ENCODE data around the gene NDUFA12. TPM values are rescaled to one million over a fixed set of nuclear protein-coding genes. Genes with fewer than 3 reads are reported as not detected.

The NDUFA12 gene
- polyA plus RNA-seq, 3 donors from 2014 or later = 345 to 618 (median 351) TPM

GRCh38 chr12:94951071-94951934 is 52.2 kb downstream of the NDUFA12 start:
- H3K9me3 Mint-ChIP-seq = peaks cover 0 to 6% (median 0%) of the 10 kb centered on the region in 6 donors
- peaks cover 6 to 7% of the 10 kb centered on the region in 2 donors for H3K4me1 Mint-ChIP-seq
- H3K27me3 Mint-ChIP-seq (ENCODE audit: low read depth in 3 of 3) = peaks cover 0 to 3% (median 3%) of the 10 kb centered on the region in 3 donors
- peak overlapping the region in 2 of 6 donors; percentile 4 to 54 for H3K27ac Mint-ChIP-seq
- no peak for DNase-seq
- H3K4me3 Mint-ChIP-seq = no peak overlapping the region
- H3K36me3 Mint-ChIP-seq = no peaks in the 10 kb centered on the region

GRCh38 chr12:94948232-94948810 is 55.2 kb downstream of the NDUFA12 start:
- Mint-ChIP-seq H3K4me1 (peaks cover 29% of the 10 kb centered on the region in 2 donors), H3K27ac (no peak overlapping the region), H3K9me3 (peaks cover 9 to 28% (median 18%) of the 10 kb centered on the region in 6 donors), H3K27me3 (ENCODE audit: low read depth in 3 of 3) (peaks cover 8 to 13% (median 11%) of the 10 kb centered on the region in 3 donors), H3K4me3 (no peak overlapping the region), H3K36me3 (peaks cover 12 to 18% (median 15%) of the 10 kb centered on the region in 3 donors)
- DNase-seq = no peak

GRCh38 chr12:94942663-94943062 is 60.8 kb downstream of the NDUFA12 start:
- Mint-ChIP-seq H3K4me1 (peaks cover 79% of the 10 kb centered on the region in 2 donors), H3K4me3 (peak overlapping the region; percentile 53 to 82 (median 68)), H3K9me3 (peaks cover 12 to 35% (median 22%) of the 10 kb centered on the region in 6 donors), H3K27ac (peak overlapping the region; percentile 87 to 98 (median 91)), H3K36me3 (peaks cover 12 to 23% (median 21%) of the 10 kb centered on the region in 3 donors), H3K27me3 (ENCODE audit: low read depth in 3 of 3) (peaks cover 8 to 18% (median 13%) of the 10 kb centered on the region in 3 donors)
- DNase-seq = peak; percentile 26 to 42 (median 31)

- peak; percentile 75 to 81 (median 78) for DNase-seq
- Mint-ChIP-seq H3K27ac (peak overlapping the region; percentile 87 to 98 (median 91)), H3K9me3 (peaks cover 12 to 35% (median 20%) of the 10 kb centered on the region in 6 donors), H3K4me1 (peaks cover 75 to 85% of the 10 kb centered on the region in 2 donors), H3K27me3 (ENCODE audit: low read depth in 3 of 3) (peaks cover 8 to 15% (median 13%) of the 10 kb centered on the region in 3 donors), H3K4me3 (peak overlapping the region; percentile 47 to 77 (median 64)), H3K36me3 (peaks cover 12 to 23% (median 21%) of the 10 kb centered on the region in 3 donors)
Observed at GRCh38 chr12:94941440-94941862, 62.0 kb downstream of the NDUFA12 start.

GRCh38 chr12:94940771-94941170 is 62.7 kb downstream of the NDUFA12 start:
- peaks cover 8 to 30% (median 18%) of the 10 kb centered on the region in 6 donors for H3K9me3 Mint-ChIP-seq
- peak overlapping the region; percentile 87 to 98 (median 91) for H3K27ac Mint-ChIP-seq
- H3K4me1 Mint-ChIP-seq = peaks cover 72 to 80% of the 10 kb centered on the region in 2 donors
- H3K27me3 Mint-ChIP-seq (ENCODE audit: low read depth in 3 of 3) = peaks cover 6 to 13% (median 13%) of the 10 kb centered on the region in 3 donors
- no peak for DNase-seq
- no peak overlapping the region for H3K4me3 Mint-ChIP-seq
- H3K36me3 Mint-ChIP-seq = peaks cover 12 to 19% (median 19%) of the 10 kb centered on the region in 3 donors

- Mint-ChIP-seq H3K36me3 (peaks cover under 1 to 8% (median 8%) of the 10 kb centered on the region in 3 donors), H3K4me3 (peak overlapping the region; percentile 21 to 58 (median 48)), H3K27ac (peak overlapping the region; percentile 89 to 90 (median 90)), H3K9me3 (peaks cover 2 to 10% (median 4%) of the 10 kb centered on the region in 6 donors), H3K27me3 (ENCODE audit: low read depth in 3 of 3) (peaks cover 0 to 6% (median 3%) of the 10 kb centered on the region in 3 donors), H3K4me1 (peaks cover 55 to 59% of the 10 kb centered on the region in 2 donors)
- peak; percentile 23 to 56 (median 37) for DNase-seq
Observed at GRCh38 chr12:94938583-94938982, 64.9 kb downstream of the NDUFA12 start.

- H3K4me1 Mint-ChIP-seq = no peaks in the 10 kb centered on the region
- H3K9me3 Mint-ChIP-seq = no peaks in the 10 kb centered on the region
- peaks cover 0 to 2% (median 1%) of the 10 kb centered on the region in 3 donors for H3K27me3 Mint-ChIP-seq (ENCODE audit: low read depth in 3 of 3)
- H3K27ac Mint-ChIP-seq = no peak overlapping the region
- DNase-seq = no peak
- no peak overlapping the region for H3K4me3 Mint-ChIP-seq
- H3K36me3 Mint-ChIP-seq = peaks cover 0 to 4% (median 0%) of the 10 kb centered on the region in 3 donors
Observed at GRCh38 chr12:94930772-94931171, 72.7 kb downstream of the NDUFA12 start.

- no peak for DNase-seq
- H3K9me3 Mint-ChIP-seq = no peaks in the 10 kb centered on the region
- no peak overlapping the region for H3K4me3 Mint-ChIP-seq
- peak overlapping the region in 2 of 6 donors; percentile 0 to 67 for H3K27ac Mint-ChIP-seq
- H3K4me1 Mint-ChIP-seq = no peaks in the 10 kb centered on the region
- H3K27me3 Mint-ChIP-seq (ENCODE audit: low read depth in 3 of 3) = peaks cover 0 to 2% (median 1%) of the 10 kb centered on the region in 3 donors
- H3K36me3 Mint-ChIP-seq = peaks cover 0 to 4% (median 0%) of the 10 kb centered on the region in 3 donors
Observed at GRCh38 chr12:94930216-94930654, 73.3 kb downstream of the NDUFA12 start.

- Mint-ChIP-seq H3K36me3 (peaks cover 0 to 4% (median 0%) of the 10 kb centered on the region in 3 donors), H3K4me3 (no peak overlapping the region), H3K4me1 (no peaks in the 10 kb centered on the region), H3K27me3 (ENCODE audit: low read depth in 3 of 3) (peaks cover 0 to 2% (median 1%) of the 10 kb centered on the region in 3 donors), H3K9me3 (no peaks in the 10 kb centered on the region), H3K27ac (no peak overlapping the region)
- DNase-seq = no peak
Observed at GRCh38 chr12:94929780-94930179, 73.7 kb downstream of the NDUFA12 start.

- H3K4me3 Mint-ChIP-seq = no peak overlapping the region
- no peaks in the 10 kb centered on the region for H3K9me3 Mint-ChIP-seq
- no peak overlapping the region for H3K27ac Mint-ChIP-seq
- peaks cover 0 to 3% (median 1%) of the 10 kb centered on the region in 3 donors for H3K27me3 Mint-ChIP-seq (ENCODE audit: low read depth in 3 of 3)
- DNase-seq = no peak
- H3K4me1 Mint-ChIP-seq = no peaks in the 10 kb centered on the region
- H3K36me3 Mint-ChIP-seq = peaks cover 0 to 7% (median 0%) of the 10 kb centered on the region in 3 donors
Observed at GRCh38 chr12:94925729-94926128, 77.8 kb downstream of the NDUFA12 start.

- no peak for DNase-seq
- peak overlapping the region in 1 of 6 donors; percentile 45 for H3K27ac Mint-ChIP-seq
- H3K4me3 Mint-ChIP-seq = no peak overlapping the region
- H3K4me1 Mint-ChIP-seq = no peaks in the 10 kb centered on the region
- H3K9me3 Mint-ChIP-seq = no peaks in the 10 kb centered on the region
- peaks cover 0 to 7% (median 0%) of the 10 kb centered on the region in 3 donors for H3K36me3 Mint-ChIP-seq
- H3K27me3 Mint-ChIP-seq (ENCODE audit: low read depth in 3 of 3) = peaks cover 0 to 3% (median 1%) of the 10 kb centered on the region in 3 donors
Observed at GRCh38 chr12:94925206-94925605, 78.3 kb downstream of the NDUFA12 start.

GRCh38 chr12:94922561-94922960 is 80.9 kb downstream of the NDUFA12 start:
- Mint-ChIP-seq H3K4me1 (no peaks in the 10 kb centered on the region), H3K27ac (no peak overlapping the region)

More at GRCh38 chr12:94922561-94922960, 80.9 kb downstream of the NDUFA12 start:
- Mint-ChIP-seq H3K36me3 (peaks cover 0 to 7% (median 0%) of the 10 kb centered on the region in 3 donors), H3K4me3 (no peak overlapping the region), H3K27me3 (ENCODE audit: low read depth in 3 of 3) (peaks cover 0 to 1% (median 0%) of the 10 kb centered on the region in 3 donors), H3K9me3 (no peaks in the 10 kb centered on the region)
- DNase-seq = no peak

Data from immature natural killer cell (primary cell).